Body of pancreas (tissue), 4 donors: ENCODE results near the gene SLC16A10. TPM values are rescaled to one million over a fixed set of nuclear protein-coding genes. Genes with fewer than 3 reads are reported as not detected.

Source experiments
- ATAC-seq: fragments of 150-250 bp; one replicate; pipeline ENCODE4 v1.9.1; 2016
- DNase-seq, 4 donors: peaks; one replicate each; pipeline ENCODE4 v3.0.0-alpha.2; 2019
- H3K27ac ChIP-seq, 4 donors: fragments of 200-600 bp; sonication (generic); 1 replicate in 3 of 4; 2 replicates in 1 of 4; pipeline versions ENCODE4 v1.5.1 to v1.6.1; 2016 to 2019; ENCODE audit warnings: mild to moderate bottlenecking in 1 of 4, mixed read lengths in 1 of 4, moderate library complexity in 1 of 4
- H3K27me3 ChIP-seq, 2 donors: fragments of 200-600 bp; sonication (generic); one replicate each; pipeline ENCODE4 v1.6.0; 2016; ENCODE audit warnings: mild to moderate bottlenecking in 1 of 2
- H3K36me3 ChIP-seq, 2 donors: fragments of 200-600 bp; sonication (generic); replicated peaks in 1 of 2; 2 replicates each; pipeline ENCODE4 v1.5.1; 2016; ENCODE audit warnings: low read depth in 2 of 2; ENCODE audit not compliant: insufficient read depth in 1 of 2
- H3K4me1 ChIP-seq: fragments of 200-600 bp; sonication (generic); one replicate; pipeline ENCODE4 v1.6.0; 2016
- H3K4me3 ChIP-seq, 2 donors: fragments of 200-600 bp; sonication (generic); 1 replicate in 1 of 2; 2 replicates in 1 of 2; pipeline ENCODE4 v1.5.1; 2016 to 2019
- H3K9me3 ChIP-seq, 3 donors: fragments of 200-600 bp; sonication (generic); 1 replicate in 2 of 3; 2 replicates in 1 of 3; pipeline ENCODE4 v1.5.1; 2016
- POLR2A ChIP-seq, 3 donors: fragments of 450-650 bp; IDR thresholded peaks; one replicate each; pipeline ENCODE4 v1.6.1; 2016; ENCODE audit warnings: antibody characterized with exemption in 3 of 3, mild to moderate bottlenecking in 2 of 3
- WGBS, 2 donors: methylation state at CpG; one replicate each; pipeline ENCODE4 v1.1.5; 2017; 5-methylcytosine and 5-hydroxymethylcytosine counted together
- intact Hi-C: fragments of 100-400 bp; cut with DNase I; formaldehyde crosslinking; loops from one replicate; pipeline ENCODE4 v1.15.1; 2023
- total RNA-seq, 2 donors: library from RNA; depleted of rRNA; stranded (reverse); fragments of >200 nt; gene quantifications; one replicate each; pipeline ENCODE4 v1.1.0, GENCODE V29; 2016
- TF ChIP-seq, protein P1 (sequence below), 7 experiments: fragments of 450-650 bp in 4 of 7; fragments of 200-600 bp in 3 of 7; sonication (generic) in 3 of 7; IDR thresholded peaks; one replicate each; pipeline ENCODE4 v1.5.1; 2016 to 2019; ENCODE audit warnings: antibody characterized with exemption in 7 of 7

SLC16A10 gene
- total RNA-seq, 2 donors from 2014 or later: 59.4 to 124 TPM

DNA sequence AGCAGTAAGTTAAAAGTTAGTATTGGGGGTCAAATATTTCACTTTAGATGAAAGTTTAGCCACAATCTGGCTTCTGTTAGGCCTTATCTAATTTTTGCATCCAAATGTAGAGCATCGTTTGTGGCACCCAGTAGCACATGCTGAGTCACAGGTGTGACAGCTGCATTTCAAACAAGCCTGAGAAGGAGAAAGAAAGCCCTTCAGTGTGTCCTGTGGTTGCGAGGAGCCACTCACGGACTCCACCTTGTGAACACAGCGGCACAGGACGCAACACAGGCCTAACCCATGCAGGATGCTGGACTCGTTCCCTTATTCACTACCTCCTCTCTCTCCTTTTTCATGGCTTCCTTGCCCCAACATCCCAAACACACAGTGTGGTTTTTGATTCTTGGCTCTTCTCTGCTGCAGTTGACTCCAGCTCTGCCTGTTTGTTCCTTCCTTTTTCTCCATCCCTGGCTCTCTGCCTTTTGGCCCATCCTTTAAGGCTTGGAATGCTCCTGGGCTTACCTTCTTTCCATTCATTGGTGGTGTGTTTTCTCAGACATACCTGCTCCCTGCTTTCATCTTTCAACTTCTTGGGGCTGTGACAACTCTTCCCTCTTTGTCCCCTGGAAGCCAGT, 124.2 kb downstream of the SLC16A10 start:
- Histone ChIP-seq H3K36me3 (no peaks in the 10 kb centered on the region), H3K27ac (no peak overlapping the region), H3K9me3 (no peaks in the 10 kb centered on the region), H3K4me1 (peaks cover 13% of the 10 kb centered on the region), H3K27me3 (no peaks in the 10 kb centered on the region), H3K4me3 (no peak overlapping the region)
- ATAC-seq (no peak), DNase-seq (no peak)
- 72 to 83% methylated on average over 6 of the region's 6 CpGs for WGBS, 2 donors
- intact Hi-C loops: no loop called here
- no peak for TF ChIP-seq POLR2A (IDR thresholded peaks at IDR 0.05)
- TF ChIP-seq, protein P1, sequence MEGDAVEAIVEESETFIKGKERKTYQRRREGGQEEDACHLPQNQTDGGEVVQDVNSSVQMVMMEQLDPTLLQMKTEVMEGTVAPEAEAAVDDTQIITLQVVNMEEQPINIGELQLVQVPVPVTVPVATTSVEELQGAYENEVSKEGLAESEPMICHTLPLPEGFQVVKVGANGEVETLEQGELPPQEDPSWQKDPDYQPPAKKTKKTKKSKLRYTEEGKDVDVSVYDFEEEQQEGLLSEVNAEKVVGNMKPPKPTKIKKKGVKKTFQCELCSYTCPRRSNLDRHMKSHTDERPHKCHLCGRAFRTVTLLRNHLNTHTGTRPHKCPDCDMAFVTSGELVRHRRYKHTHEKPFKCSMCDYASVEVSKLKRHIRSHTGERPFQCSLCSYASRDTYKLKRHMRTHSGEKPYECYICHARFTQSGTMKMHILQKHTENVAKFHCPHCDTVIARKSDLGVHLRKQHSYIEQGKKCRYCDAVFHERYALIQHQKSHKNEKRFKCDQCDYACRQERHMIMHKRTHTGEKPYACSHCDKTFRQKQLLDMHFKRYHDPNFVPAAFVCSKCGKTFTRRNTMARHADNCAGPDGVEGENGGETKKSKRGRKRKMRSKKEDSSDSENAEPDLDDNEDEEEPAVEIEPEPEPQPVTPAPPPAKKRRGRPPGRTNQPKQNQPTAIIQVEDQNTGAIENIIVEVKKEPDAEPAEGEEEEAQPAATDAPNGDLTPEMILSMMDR (IDR thresholded peaks at IDR 0.05): no peak

DNA sequence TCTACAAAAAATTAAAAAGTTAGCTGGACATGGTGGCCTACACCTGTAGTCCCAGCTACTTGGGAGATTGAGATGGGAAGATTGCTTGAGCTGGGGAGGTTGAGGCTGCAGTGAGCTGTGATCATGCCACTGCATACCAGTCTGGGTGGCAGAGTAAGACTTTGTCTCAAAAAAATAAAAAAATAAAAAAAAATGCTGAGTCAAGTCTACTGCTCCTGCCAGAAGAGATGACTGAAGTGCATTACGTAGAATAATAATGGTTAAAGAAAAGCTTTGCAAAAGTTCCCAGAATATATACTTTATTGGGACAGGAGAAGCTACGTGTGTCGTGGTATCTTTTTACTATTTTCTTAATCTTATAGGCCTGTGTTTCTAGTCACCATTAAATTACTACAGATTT, 125.3 kb downstream of the SLC16A10 start:
- 77 to 80% methylated on average over 3 of the region's 3 CpGs for WGBS, 2 donors
- intact Hi-C loops: no loop called here

DNA sequence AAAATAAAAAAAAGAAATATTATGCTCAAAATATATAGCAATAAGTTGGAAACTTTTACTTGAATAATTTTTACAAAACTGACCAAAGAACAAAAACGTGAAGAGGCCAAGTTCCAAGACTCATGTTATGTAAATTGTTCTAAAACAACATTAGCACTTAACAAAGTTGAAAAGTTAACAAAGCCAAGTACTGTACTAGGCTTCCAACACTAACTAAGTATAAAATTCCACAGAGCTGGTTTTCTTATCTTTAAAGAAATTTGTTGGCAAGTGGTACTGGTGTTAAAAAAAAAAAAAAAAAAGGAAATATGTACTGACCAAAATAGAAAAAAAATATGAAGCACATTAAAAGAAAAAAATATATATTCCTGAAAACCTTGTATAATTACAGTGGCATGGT, 127.8 kb downstream of the SLC16A10 start:
- H3K9me3 ChIP-seq: no peaks in the 10 kb centered on the region
- 10 to 23% methylated on average over 1 of the region's 1 CpG for WGBS, 2 donors
- ATAC-seq (peak; percentile 57), DNase-seq (no peak)
- no peak for TF ChIP-seq POLR2A (IDR thresholded peaks at IDR 0.05)
- TF ChIP-seq, protein P1 (IDR thresholded peaks at IDR 0.05): no peak
- no peak overlapping the region for H3K4me3 ChIP-seq
- H3K4me1 ChIP-seq: peaks cover 13% of the 10 kb centered on the region
- H3K27me3 ChIP-seq: no peaks in the 10 kb centered on the region
- H3K36me3 ChIP-seq: no peaks in the 10 kb centered on the region
- peak overlapping the region in 2 of 4 donors; percentile 6 to 24 for H3K27ac ChIP-seq
- intact Hi-C loops: no loop called here

More for the DNA sequence above, 125.3 kb downstream of the SLC16A10 start:
- DNase-seq (no peak), ATAC-seq (no peak)
- Histone ChIP-seq H3K27me3 (no peaks in the 10 kb centered on the region), H3K4me3 (no peak overlapping the region), H3K27ac (no peak overlapping the region), H3K4me1 (peaks cover 13% of the 10 kb centered on the region), H3K9me3 (no peaks in the 10 kb centered on the region), H3K36me3 (no peaks in the 10 kb centered on the region)
- TF ChIP-seq POLR2A (IDR thresholded peaks at IDR 0.05): no peak
- TF ChIP-seq, protein P1 (IDR thresholded peaks at IDR 0.05): no peak

DNA sequence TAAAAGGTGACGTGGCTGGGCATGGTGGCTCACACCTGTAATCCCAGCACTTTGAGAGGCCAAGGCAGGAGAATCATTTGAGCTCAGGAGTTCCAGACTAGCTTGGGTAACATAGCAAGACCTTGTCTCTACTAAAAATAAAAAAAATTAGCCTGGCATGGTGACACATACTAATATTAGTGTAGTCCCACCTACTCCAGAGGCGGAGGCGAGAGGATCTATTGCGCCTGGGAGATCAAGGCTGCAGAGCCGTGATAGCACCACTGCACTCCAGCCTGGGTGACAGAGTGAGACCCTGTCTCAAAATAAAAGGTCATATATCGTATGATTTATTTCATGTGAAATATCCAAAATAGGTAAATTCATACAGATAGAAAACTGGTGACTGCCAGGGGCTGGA, 132.5 kb downstream of the SLC16A10 start:
- ATAC-seq: no peak
- Histone ChIP-seq H3K4me1 (peaks cover 11% of the 10 kb centered on the region), H3K4me3 (no peak overlapping the region), H3K9me3 (no peaks in the 10 kb centered on the region), H3K36me3 (no peaks in the 10 kb centered on the region), H3K27ac (no peak overlapping the region), H3K27me3 (no peaks in the 10 kb centered on the region)
- 93 to 94% methylated on average over 6 of the region's 6 CpGs for WGBS, 2 donors
- no peak for DNase-seq
- no peak for TF ChIP-seq POLR2A (IDR thresholded peaks at IDR 0.05)
- TF ChIP-seq, protein P1 (IDR thresholded peaks at IDR 0.05): no peak
- intact Hi-C loops: no loop called here

DNA sequence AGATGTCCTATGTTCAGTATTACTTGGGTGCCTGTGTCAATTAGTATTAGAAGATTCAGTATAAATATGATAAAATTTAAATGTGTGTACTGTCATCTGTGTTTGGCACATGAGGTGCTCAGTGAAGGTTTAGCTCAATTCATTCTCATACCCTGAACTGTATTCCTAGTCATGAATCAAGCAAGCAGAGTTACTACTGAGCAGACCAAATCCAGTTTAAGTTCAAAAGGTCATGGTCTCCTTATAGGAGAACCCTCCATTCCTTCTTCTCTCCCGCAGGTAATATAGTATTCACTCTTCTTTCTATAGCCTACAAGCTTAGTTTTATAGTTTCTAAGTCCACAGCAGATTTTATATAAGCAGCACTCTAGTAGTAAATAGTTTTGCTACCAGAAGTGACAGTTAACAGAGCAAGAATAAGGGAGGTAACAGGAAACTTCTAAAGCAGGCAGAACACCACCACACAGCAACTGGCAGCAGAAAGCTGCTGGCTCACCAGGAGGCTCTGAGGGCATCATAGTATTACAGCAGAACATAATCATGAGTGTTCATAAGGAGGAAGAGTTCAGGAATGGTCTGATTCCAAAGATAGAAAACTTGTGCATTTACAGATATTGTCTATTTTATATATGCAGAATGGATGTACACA, 133.2 kb downstream of the SLC16A10 start:
- no peaks in the 10 kb centered on the region for H3K27me3 ChIP-seq
- ATAC-seq (no peak), DNase-seq (no peak)
- 67 to 85% methylated on average over 1 of the region's 1 CpG for WGBS, 2 donors
- no peaks in the 10 kb centered on the region for H3K36me3 ChIP-seq
- intact Hi-C loops: no loop called here
- H3K4me3 ChIP-seq: no peak overlapping the region
- no peaks in the 10 kb centered on the region for H3K9me3 ChIP-seq
- no peak for TF ChIP-seq POLR2A (IDR thresholded peaks at IDR 0.05)
- TF ChIP-seq, protein P1 (IDR thresholded peaks at IDR 0.05): no peak
- no peak overlapping the region for H3K27ac ChIP-seq
- H3K4me1 ChIP-seq: peaks cover 7% of the 10 kb centered on the region
